Measurements from ENCODE around the gene TMEM131L.

The TMEM131L gene

GRCh38 chr4:153616006-153616555 lies 149.9 kb downstream of the TMEM131L start:
- no peaks in the 10 kb centered on the region for H3K9me2 ChIP-seq (replicated peaks; ENCODE audit: control insufficient read depth, low read length)
- TF ChIP-seq EZH2phosphoT487 (IDR thresholded peaks at IDR 0.05; ENCODE audit: borderline replicate concordance, low read length) (no peak), CTCF (IDR thresholded peaks at IDR 0.05; ENCODE audit: low read depth, low read length, poor library complexity, severe bottlenecking) (no peak)
- H3F3A ChIP-seq (ENCODE audit: control insufficient read depth, insufficient read depth): peaks cover 73% of the 10 kb centered on the region
- H3K4me1 ChIP-seq (ENCODE audit: control insufficient read depth, low read length): no peaks in the 10 kb centered on the region
- H3K36me3 ChIP-seq (ENCODE audit: control insufficient read depth, low read length): peaks cover 99% of the 10 kb centered on the region
- no peak overlapping the region for H3K4me2 ChIP-seq (ENCODE audit: low read length)
- no peak overlapping the region for H3K27ac ChIP-seq (ENCODE audit: low read depth, low read length)
- peaks cover 38% of the 10 kb centered on the region for H4K20me1 ChIP-seq (ENCODE audit: control insufficient read depth, insufficient read depth, low read depth, low read length)
- no peak overlapping the region for H3K4me3 ChIP-seq (ENCODE audit: low read length)
- peaks cover 81% of the 10 kb centered on the region for H3K79me2 ChIP-seq (ENCODE audit: control insufficient read depth, low read length)
- no peaks in the 10 kb centered on the region for H3K27me3 ChIP-seq (ENCODE audit: control insufficient read depth, low read length)
- H3K9me3 ChIP-seq (ENCODE audit: control insufficient read depth, insufficient read depth, low read length): no peaks in the 10 kb centered on the region

- no peaks in the 10 kb centered on the region for H3K9me2 ChIP-seq (replicated peaks; ENCODE audit: control insufficient read depth, low read length)
- peaks cover 70% of the 10 kb centered on the region for H3K79me2 ChIP-seq (ENCODE audit: control insufficient read depth, low read length)
- H3K9me3 ChIP-seq (ENCODE audit: control insufficient read depth, insufficient read depth, low read length): no peaks in the 10 kb centered on the region
- H3K27ac ChIP-seq (ENCODE audit: low read depth, low read length): no peak overlapping the region
- TF ChIP-seq EZH2phosphoT487 (IDR thresholded peaks at IDR 0.05; ENCODE audit: borderline replicate concordance, low read length): no peak
- no peak for TF ChIP-seq CTCF (IDR thresholded peaks at IDR 0.05; ENCODE audit: low read depth, low read length, poor library complexity, severe bottlenecking)
- H4K20me1 ChIP-seq (ENCODE audit: control insufficient read depth, insufficient read depth, low read depth, low read length): peaks cover 33% of the 10 kb centered on the region
- no peaks in the 10 kb centered on the region for H3K4me1 ChIP-seq (ENCODE audit: control insufficient read depth, low read length)
- peaks cover 58% of the 10 kb centered on the region for H3F3A ChIP-seq (ENCODE audit: control insufficient read depth, insufficient read depth)
- no peak overlapping the region for H3K4me2 ChIP-seq (ENCODE audit: low read length)
- H3K4me3 ChIP-seq (ENCODE audit: low read length): no peak overlapping the region
- no peaks in the 10 kb centered on the region for H3K27me3 ChIP-seq (ENCODE audit: control insufficient read depth, low read length)
- peaks cover 100% of the 10 kb centered on the region for H3K36me3 ChIP-seq (ENCODE audit: control insufficient read depth, low read length)
Measured at GRCh38 chr4:153618833-153619232, 152.7 kb downstream of the TMEM131L start.

- Histone ChIP-seq H3K27me3 (ENCODE audit: control insufficient read depth, low read length) (no peaks in the 10 kb centered on the region), H3K9me2 (replicated peaks; ENCODE audit: control insufficient read depth, low read length) (no peaks in the 10 kb centered on the region), H3K27ac (ENCODE audit: low read depth, low read length) (no peak overlapping the region), H3K79me2 (ENCODE audit: control insufficient read depth, low read length) (peaks cover 61% of the 10 kb centered on the region), H3F3A (ENCODE audit: control insufficient read depth, insufficient read depth) (peaks cover 53% of the 10 kb centered on the region), H3K9me3 (ENCODE audit: control insufficient read depth, insufficient read depth, low read length) (no peaks in the 10 kb centered on the region), H3K36me3 (ENCODE audit: control insufficient read depth, low read length) (peaks cover 99% of the 10 kb centered on the region), H4K20me1 (ENCODE audit: control insufficient read depth, insufficient read depth, low read depth, low read length) (peaks cover 33% of the 10 kb centered on the region), H3K4me3 (ENCODE audit: low read length) (no peak overlapping the region), H3K4me1 (ENCODE audit: control insufficient read depth, low read length) (no peaks in the 10 kb centered on the region), H3K4me2 (ENCODE audit: low read length) (no peak overlapping the region)
- TF ChIP-seq EZH2phosphoT487 (IDR thresholded peaks at IDR 0.05; ENCODE audit: borderline replicate concordance, low read length): no peak
Measured at GRCh38 chr4:153619811-153620210, 153.7 kb downstream of the TMEM131L start.

- TF ChIP-seq EZH2phosphoT487 (IDR thresholded peaks at IDR 0.05; ENCODE audit: borderline replicate concordance, low read length) (no peak), CTCF (IDR thresholded peaks at IDR 0.05; ENCODE audit: low read depth, low read length, poor library complexity, severe bottlenecking) (no peak)
- no peak overlapping the region for H3K4me2 ChIP-seq (ENCODE audit: low read length)
- H3K4me3 ChIP-seq (ENCODE audit: low read length): no peak overlapping the region
- no peaks in the 10 kb centered on the region for H3K9me2 ChIP-seq (replicated peaks; ENCODE audit: control insufficient read depth, low read length)
- H3K9me3 ChIP-seq (ENCODE audit: control insufficient read depth, insufficient read depth, low read length): no peaks in the 10 kb centered on the region
- no peaks in the 10 kb centered on the region for H3K27me3 ChIP-seq (ENCODE audit: control insufficient read depth, low read length)
- no peak overlapping the region for H3K27ac ChIP-seq (ENCODE audit: low read depth, low read length)
- H3K79me2 ChIP-seq (ENCODE audit: control insufficient read depth, low read length): peaks cover 55% of the 10 kb centered on the region
- H3K36me3 ChIP-seq (ENCODE audit: control insufficient read depth, low read length): peaks cover 99% of the 10 kb centered on the region
- no peaks in the 10 kb centered on the region for H3K4me1 ChIP-seq (ENCODE audit: control insufficient read depth, low read length)
- peaks cover 29% of the 10 kb centered on the region for H4K20me1 ChIP-seq (ENCODE audit: control insufficient read depth, insufficient read depth, low read depth, low read length)
- H3F3A ChIP-seq (ENCODE audit: control insufficient read depth, insufficient read depth): peaks cover 47% of the 10 kb centered on the region
Measured at GRCh38 chr4:153620352-153620751, 154.2 kb downstream of the TMEM131L start.
